H1 (cell line): ENCODE results near the gene GHRL.

Experiments
- CTCF ChIP-seq, 3 experiments: IDR thresholded peaks; 1 replicate in 2 of 3; 2 replicates in 1 of 3; pipeline versions ENCODE4 v1.5.1 to v1.6.1; 2011; ENCODE audit warnings: low read length in 3 of 3, mild to moderate bottlenecking in 3 of 3, inconsistent platforms in 2 of 3, low read depth in 1 of 3, moderate library complexity in 1 of 3; ENCODE audit not compliant: insufficient read depth in 1 of 3; ENCODE audit errors: control extremely low read depth in 1 of 3
- POLR2AphosphoS5 ChIP-seq: IDR thresholded peaks from 2 replicates; pipeline ENCODE4 v1.6.1; 2011; ENCODE audit warnings: low read depth, low read length

DNA sequence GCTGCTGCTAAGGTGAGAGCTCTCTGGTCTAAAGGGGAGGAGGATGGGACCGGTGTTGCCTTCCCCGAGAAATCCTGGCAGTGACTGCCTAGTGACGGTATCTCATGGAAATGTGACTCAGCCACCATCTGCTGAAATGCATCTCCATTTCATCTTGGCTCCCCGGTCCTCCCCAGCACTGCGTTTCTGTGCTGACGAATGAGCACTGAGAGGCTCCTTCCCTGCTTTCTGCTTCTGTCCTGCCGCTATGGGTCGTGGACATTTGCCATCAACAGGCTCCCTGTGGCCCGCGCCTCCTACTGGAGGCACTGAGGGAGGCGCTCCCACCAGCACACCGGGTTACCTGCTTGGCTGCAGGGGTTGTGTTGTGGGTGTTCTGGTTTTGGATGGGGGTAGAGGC is 41.7 kb upstream of the GHRL start:
- TF ChIP-seq CTCF (IDR thresholded peaks at IDR 0.05; ENCODE audit: control extremely low read depth in 1 of 3, insufficient read depth in 1 of 3, low read depth in 1 of 3, low read length in 3 of 3) (peak in 2 of 3 experiments; percentile 48 to 50; a peak in 3 of 4 replicates), POLR2AphosphoS5 (no peak)
